ENCODE data around the gene HOXA2. TPM values are rescaled to one million over a fixed set of nuclear protein-coding genes. Genes with fewer than 3 reads are reported as not detected.
A peak's percentile ranks its signal among the peaks of the same experiment; 100 is the strongest.

Gene HOXA2
- total and polyA plus RNA-seq, 8 donors = 0.89 to 3.7 (median 1.2) TPM; not detected in 1

GRCh38 chr7:27124902-27125689 is 22.6 kb upstream of the HOXA2 start:
- Histone ChIP-seq H3K27ac (peak overlapping the region; percentile 42 to 99 (median 94)), H3K36me3 (no peaks in the 10 kb centered on the region), H3K27me3 (peaks cover 0 to 88% (median 52%) of the 10 kb centered on the region in 3 donors), H3K9me3 (no peaks in the 10 kb centered on the region), H3K4me3 (no peak overlapping the region), H3K4me1 (peaks cover 16 to 85% (median 47%) of the 10 kb centered on the region in 4 donors)
- TF ChIP-seq EP300 (IDR thresholded peaks at IDR 0.05) (no peak), POLR2A (IDR thresholded peaks at IDR 0.05) (no peak), POLR2AphosphoS5 (IDR thresholded peaks at IDR 0.05) (no peak), CTCF (IDR thresholded peaks at IDR 0.05) (no peak)
- intact Hi-C loops (cut with DNase I; ENCODE audit: low total_unique reads) = no loop called here
- 69 to 81% (median 72%) methylated on average over 8 of the region's 8 CpGs for WGBS, 5 donors
- DNase-seq = no peak

DNA sequence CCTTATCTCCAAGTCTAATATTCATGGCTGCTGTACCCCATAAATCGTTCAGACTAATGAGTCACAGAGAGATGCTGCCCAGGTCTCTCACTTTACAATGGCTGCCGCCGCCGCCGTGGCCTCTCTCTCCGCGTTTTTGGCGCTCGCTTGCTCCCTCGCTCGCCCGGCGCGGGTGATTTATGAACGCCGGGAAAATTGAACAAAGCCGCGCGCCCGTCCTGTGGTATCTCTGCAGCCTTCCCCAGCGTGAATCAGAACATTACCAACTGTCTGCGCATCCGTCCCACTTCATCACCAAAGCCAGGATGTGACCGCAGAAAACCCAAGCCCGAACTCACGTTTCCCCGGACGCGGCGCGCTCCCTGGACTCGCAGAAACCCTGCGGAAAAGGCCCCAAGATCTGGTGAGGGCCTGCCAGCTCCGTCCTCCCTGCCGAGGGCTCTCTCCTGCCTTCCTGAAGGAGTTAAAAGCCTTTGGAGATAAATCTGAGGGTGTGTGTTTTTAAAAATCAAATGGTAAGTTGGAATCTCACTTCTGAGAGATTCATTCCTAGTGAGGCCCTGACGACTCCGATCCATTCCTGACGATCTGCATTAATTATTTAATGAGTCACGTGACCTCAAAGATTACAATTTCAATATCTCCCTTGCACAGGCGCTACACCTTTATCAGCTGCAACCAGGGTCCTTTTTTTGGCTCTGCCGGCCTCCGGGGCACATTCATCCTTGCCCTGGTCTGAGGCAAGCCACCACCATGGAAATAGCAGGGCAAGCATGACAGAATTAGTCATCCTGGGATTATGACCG is 21.8 kb upstream of the HOXA2 start:
- WGBS, 5 donors = 53 to 67% (median 60%) methylated on average over 40 to 43 of the region's 43 CpGs
- DNase-seq = peak in 1 of 2 donors; percentile 73
- peak overlapping the region; percentile 57 to 99 (median 94) for H3K27ac ChIP-seq
- no peaks in the 10 kb centered on the region for H3K36me3 ChIP-seq
- TF ChIP-seq POLR2AphosphoS5 (IDR thresholded peaks at IDR 0.05) (peak in 1 of 3 donors; percentile 65), EP300 (IDR thresholded peaks at IDR 0.05) (no peak), CTCF (IDR thresholded peaks at IDR 0.05) (no peak)
- intact Hi-C loops (cut with DNase I; ENCODE audit: low total_unique reads) = no loop called here
- peaks cover 19 to 92% (median 53%) of the 10 kb centered on the region in 4 donors for H3K4me1 ChIP-seq
- no peaks in the 10 kb centered on the region for H3K9me3 ChIP-seq
- H3K27me3 ChIP-seq = peaks cover 0 to 88% (median 45%) of the 10 kb centered on the region in 3 donors
- peak overlapping the region in 3 of 4 donors; percentile 35 to 40 (median 38) for H3K4me3 ChIP-seq

- Histone ChIP-seq H3K36me3 (no peaks in the 10 kb centered on the region), H3K9me3 (no peaks in the 10 kb centered on the region), H3K27ac (peak overlapping the region; percentile 57 to 99 (median 94)), H3K27me3 (peaks cover 0 to 88% (median 39%) of the 10 kb centered on the region in 3 donors), H3K4me3 (peak overlapping the region in 3 of 4 donors; percentile 35 to 40 (median 38)), H3K4me1 (peaks cover 19 to 92% (median 53%) of the 10 kb centered on the region in 4 donors)
- intact Hi-C loops (cut with DNase I; ENCODE audit: low total_unique reads) = no loop called here
- WGBS, 5 donors = 43 to 69% (median 54%) methylated on average over 20 to 26 of the region's 26 CpGs
- no peak for DNase-seq
- TF ChIP-seq POLR2AphosphoS5 (IDR thresholded peaks at IDR 0.05) = no peak
- no peak for TF ChIP-seq POLR2A (IDR thresholded peaks at IDR 0.05)
- no peak for TF ChIP-seq CTCF (IDR thresholded peaks at IDR 0.05)
- TF ChIP-seq EP300 (IDR thresholded peaks at IDR 0.05) = no peak
Observed at GRCh38 chr7:27123477-27124053, 21.1 kb upstream of the HOXA2 start.

- DNase-seq = peak in 1 of 2 donors; percentile 66
- Histone ChIP-seq H3K27ac (peak overlapping the region; percentile 20 to 99 (median 94)), H3K9me3 (no peaks in the 10 kb centered on the region), H3K4me1 (peaks cover 19 to 90% (median 54%) of the 10 kb centered on the region in 4 donors), H3K27me3 (peaks cover 0 to 91% (median 39%) of the 10 kb centered on the region in 3 donors), H3K36me3 (no peaks in the 10 kb centered on the region), H3K4me3 (peak overlapping the region; percentile 35 to 41 (median 39))
- TF ChIP-seq POLR2AphosphoS5 (IDR thresholded peaks at IDR 0.05) = no peak
- no peak for TF ChIP-seq POLR2A (IDR thresholded peaks at IDR 0.05)
- no peak for TF ChIP-seq EP300 (IDR thresholded peaks at IDR 0.05)
- TF ChIP-seq CTCF (IDR thresholded peaks at IDR 0.05) = no peak
- intact Hi-C loops (cut with DNase I; ENCODE audit: low total_unique reads) = no loop called here
- WGBS, 5 donors = 12 to 27% (median 20%) methylated on average over 14 of the region's 14 CpGs
Observed at GRCh38 chr7:27123007-27123476, 20.6 kb upstream of the HOXA2 start.

All from stomach (tissue), 9 donors.